ENCODE data around the gene EHBP1L1. TPM values are rescaled to one million over a fixed set of nuclear protein-coding genes. Genes with fewer than 3 reads are reported as not detected.
A peak's percentile ranks its signal among the peaks of the same experiment; 100 is the strongest.

EHBP1L1 gene
- total and polyA plus RNA-seq, 2 of the 13 experiments (the other 11 are each of a cell fraction or from before 2014, with no cell fraction given) = 8.3 to 10.6 TPM

DNA sequence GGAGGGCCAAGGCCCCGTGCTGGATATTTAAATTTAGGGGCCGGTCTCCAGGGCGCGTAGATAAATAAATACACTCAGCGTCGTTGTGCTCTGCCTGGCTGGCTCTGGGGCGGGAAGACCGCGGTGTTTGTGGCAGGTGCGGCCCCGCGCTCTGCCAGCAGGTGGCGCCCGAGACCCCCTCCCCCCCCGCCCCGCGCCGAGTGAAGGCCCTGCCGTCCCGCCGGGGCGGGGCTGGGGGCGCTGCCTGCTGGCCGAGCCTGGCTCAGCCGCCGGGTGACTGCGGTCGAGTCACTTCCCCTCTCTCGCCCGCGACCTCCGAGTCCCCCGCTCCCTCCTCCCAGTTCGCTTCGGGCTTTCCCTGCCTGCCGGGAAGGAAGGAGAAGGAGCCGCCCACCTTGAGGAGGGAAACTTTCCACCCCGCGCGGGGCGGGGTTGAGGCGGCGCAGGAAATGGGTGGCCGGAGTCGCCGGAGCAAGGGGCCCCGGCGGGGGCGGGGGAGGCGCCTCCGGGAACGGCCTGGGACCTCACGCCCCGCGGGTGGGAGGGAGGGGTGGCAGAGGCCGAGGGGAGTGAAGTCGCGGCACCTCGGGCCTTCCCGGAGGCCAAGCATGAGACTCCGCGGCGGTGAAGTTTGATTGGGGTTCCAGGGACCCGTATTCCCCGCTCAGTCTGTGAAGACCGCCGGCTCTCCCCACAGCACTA lies 1.6 kb upstream of the EHBP1L1 start (continued):
- no peak for TF ChIP-seq STAT6 (CRISPR knock-in tag; IDR thresholded peaks at IDR 0.05; ENCODE audit: borderline replicate concordance)
- TF ChIP-seq ZNF17 (CRISPR knock-in tag; IDR thresholded peaks at IDR 0.05) = no peak
- TF ChIP-seq, protein P1, sequence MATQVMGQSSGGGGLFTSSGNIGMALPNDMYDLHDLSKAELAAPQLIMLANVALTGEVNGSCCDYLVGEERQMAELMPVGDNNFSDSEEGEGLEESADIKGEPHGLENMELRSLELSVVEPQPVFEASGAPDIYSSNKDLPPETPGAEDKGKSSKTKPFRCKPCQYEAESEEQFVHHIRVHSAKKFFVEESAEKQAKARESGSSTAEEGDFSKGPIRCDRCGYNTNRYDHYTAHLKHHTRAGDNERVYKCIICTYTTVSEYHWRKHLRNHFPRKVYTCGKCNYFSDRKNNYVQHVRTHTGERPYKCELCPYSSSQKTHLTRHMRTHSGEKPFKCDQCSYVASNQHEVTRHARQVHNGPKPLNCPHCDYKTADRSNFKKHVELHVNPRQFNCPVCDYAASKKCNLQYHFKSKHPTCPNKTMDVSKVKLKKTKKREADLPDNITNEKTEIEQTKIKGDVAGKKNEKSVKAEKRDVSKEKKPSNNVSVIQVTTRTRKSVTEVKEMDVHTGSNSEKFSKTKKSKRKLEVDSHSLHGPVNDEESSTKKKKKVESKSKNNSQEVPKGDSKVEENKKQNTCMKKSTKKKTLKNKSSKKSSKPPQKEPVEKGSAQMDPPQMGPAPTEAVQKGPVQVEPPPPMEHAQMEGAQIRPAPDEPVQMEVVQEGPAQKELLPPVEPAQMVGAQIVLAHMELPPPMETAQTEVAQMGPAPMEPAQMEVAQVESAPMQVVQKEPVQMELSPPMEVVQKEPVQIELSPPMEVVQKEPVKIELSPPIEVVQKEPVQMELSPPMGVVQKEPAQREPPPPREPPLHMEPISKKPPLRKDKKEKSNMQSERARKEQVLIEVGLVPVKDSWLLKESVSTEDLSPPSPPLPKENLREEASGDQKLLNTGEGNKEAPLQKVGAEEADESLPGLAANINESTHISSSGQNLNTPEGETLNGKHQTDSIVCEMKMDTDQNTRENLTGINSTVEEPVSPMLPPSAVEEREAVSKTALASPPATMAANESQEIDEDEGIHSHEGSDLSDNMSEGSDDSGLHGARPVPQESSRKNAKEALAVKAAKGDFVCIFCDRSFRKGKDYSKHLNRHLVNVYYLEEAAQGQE (IDR thresholded peaks at IDR 0.05; ENCODE audit: borderline replicate concordance in 1 of 2, low read depth in 1 of 2, low read length in 2 of 2) = no peak
- no peak for TF ChIP-seq SOX13 (IDR thresholded peaks at IDR 0.05)
- TF ChIP-seq SOX13 (CRISPR knock-in tag; conservative IDR thresholded peaks at IDR 0.05 in 1 of 2, IDR thresholded peaks at IDR 0.05 in 1 of 2) = no peak
- no peak for TF ChIP-seq ELF3 (CRISPR knock-in tag; IDR thresholded peaks at IDR 0.05)
- TF ChIP-seq MYNN (CRISPR knock-in tag; IDR thresholded peaks at IDR 0.05; ENCODE audit: low read depth) = no peak
- TF ChIP-seq, protein P2, sequence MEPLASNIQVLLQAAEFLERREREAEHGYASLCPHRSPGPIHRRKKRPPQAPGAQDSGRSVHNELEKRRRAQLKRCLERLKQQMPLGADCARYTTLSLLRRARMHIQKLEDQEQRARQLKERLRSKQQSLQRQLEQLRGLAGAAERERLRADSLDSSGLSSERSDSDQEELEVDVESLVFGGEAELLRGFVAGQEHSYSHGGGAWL (CRISPR knock-in tag; IDR thresholded peaks at IDR 0.05) = no peak
- TF ChIP-seq TRIM22 (IDR thresholded peaks at IDR 0.05) = no peak
- no peak for TF ChIP-seq RBAK (CRISPR knock-in tag; IDR thresholded peaks at IDR 0.05)
- no peak for TF ChIP-seq ZNF253 (CRISPR knock-in tag; IDR thresholded peaks at IDR 0.05; ENCODE audit: borderline replicate concordance)
- TF ChIP-seq MXD4 (CRISPR knock-in tag; IDR thresholded peaks at IDR 0.05) = no peak; the same call in 1 of the 2 replicates
- TF ChIP-seq ZNF569 (CRISPR knock-in tag; IDR thresholded peaks at IDR 0.05; ENCODE audit: borderline replicate concordance) = no peak
- TF ChIP-seq, protein P3, sequence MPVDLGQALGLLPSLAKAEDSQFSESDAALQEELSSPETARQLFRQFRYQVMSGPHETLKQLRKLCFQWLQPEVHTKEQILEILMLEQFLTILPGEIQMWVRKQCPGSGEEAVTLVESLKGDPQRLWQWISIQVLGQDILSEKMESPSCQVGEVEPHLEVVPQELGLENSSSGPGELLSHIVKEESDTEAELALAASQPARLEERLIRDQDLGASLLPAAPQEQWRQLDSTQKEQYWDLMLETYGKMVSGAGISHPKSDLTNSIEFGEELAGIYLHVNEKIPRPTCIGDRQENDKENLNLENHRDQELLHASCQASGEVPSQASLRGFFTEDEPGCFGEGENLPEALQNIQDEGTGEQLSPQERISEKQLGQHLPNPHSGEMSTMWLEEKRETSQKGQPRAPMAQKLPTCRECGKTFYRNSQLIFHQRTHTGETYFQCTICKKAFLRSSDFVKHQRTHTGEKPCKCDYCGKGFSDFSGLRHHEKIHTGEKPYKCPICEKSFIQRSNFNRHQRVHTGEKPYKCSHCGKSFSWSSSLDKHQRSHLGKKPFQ (CRISPR knock-in tag; IDR thresholded peaks at IDR 0.05; ENCODE audit: insufficient replicate concordance) = no peak
- TF ChIP-seq ZNF564 (CRISPR knock-in tag; IDR thresholded peaks at IDR 0.05) = no peak
- TF ChIP-seq, protein P4, sequence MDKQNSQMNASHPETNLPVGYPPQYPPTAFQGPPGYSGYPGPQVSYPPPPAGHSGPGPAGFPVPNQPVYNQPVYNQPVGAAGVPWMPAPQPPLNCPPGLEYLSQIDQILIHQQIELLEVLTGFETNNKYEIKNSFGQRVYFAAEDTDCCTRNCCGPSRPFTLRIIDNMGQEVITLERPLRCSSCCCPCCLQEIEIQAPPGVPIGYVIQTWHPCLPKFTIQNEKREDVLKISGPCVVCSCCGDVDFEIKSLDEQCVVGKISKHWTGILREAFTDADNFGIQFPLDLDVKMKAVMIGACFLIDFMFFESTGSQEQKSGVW (CRISPR knock-in tag; IDR thresholded peaks at IDR 0.05; ENCODE audit: borderline replicate concordance) = no peak
- no peak for TF ChIP-seq CHCHD3 (CRISPR knock-in tag; IDR thresholded peaks at IDR 0.05)
- TF ChIP-seq KDM5B (CRISPR knock-in tag; IDR thresholded peaks at IDR 0.05; ENCODE audit: borderline replicate concordance) = peak; percentile 62; the same call in 1 of the 2 replicates

Measured in HepG2 (cell line).